SH-SY5Y (cell line): ENCODE data around the gene AOPEP.

Experiments
- GATA2 ChIP-seq: IDR thresholded peaks from 2 replicates; pipeline ENCODE4 v1.6.1; 2011; ENCODE audit warnings: mild to moderate bottlenecking, low read depth, low read length
- GATA3 ChIP-seq: IDR thresholded peaks from 2 replicates; pipeline ENCODE4 v1.6.1; 2011; ENCODE audit warnings: low read depth, mild to moderate bottlenecking, low read length, moderate library complexity

DNA sequence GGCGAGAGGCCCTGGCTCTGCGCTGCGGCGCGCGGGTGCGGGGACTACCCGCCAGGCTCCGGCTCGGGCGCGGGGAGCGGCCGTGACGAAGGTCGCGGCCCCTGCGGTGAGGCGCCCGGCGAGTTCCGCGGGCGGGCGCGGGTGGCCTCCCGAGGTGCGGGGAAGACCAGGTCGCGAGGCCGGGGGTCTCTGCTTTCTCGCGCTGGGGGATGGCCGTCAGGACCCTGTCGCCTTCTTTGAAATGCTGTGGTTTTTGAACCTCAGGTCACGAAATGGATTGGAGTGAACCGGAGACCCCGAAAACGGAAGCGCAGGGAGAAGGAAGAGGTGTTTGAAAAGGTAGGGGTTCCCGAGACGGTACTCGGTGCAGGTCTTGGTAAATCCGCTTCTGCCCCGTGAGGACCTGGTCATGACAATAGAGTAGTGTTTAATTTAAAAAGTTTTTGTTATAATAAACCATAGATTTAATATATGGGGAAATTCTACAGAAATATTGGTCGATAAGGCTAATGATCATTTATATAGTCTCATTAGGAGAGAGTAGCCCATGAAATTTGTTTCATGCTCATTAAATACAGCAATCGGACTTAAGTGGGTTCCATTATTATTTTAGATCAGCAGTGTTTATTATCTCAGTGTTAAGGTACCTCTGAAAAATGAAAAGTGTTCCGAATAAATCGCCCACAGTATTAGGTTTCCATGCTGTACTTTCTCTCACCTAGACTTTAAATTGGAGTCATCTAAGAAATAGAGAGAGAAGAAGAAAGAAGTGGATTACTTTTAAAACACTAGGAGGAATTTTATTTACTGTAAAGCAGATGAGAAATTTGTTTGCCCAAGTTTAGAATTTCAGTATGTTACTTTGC is 279.0 kb downstream of the AOPEP start:
- TF ChIP-seq GATA2 (no peak), GATA3 (no peak)
